ENCODE results near the gene IL16.

The IL16 gene

GRCh38 chr15:81163961-81164800 lies 32.5 kb upstream of the IL16 start:
- CTCF ChIA-PET, result interaction anchor here (1.3 to 2.4 kb wide), 2 partner anchors 99 to 101 kb away, joined by 3 to 14 read pairs; no protein-coding TSS in a partner anchor
- no peak for DNase-seq
- Mint-ChIP-seq H3K9me3 (peaks cover 4% of the 10 kb centered on the region), H3K27me3 (peaks cover 20% of the 10 kb centered on the region), H3K4me3 (no peak overlapping the region), H3K4me1 (peaks cover 74% of the 10 kb centered on the region), H3K36me3 (peaks cover 4% of the 10 kb centered on the region), H3K27ac (peak overlapping the region; percentile 66)

- Mint-ChIP-seq H3K4me1 (peaks cover 71% of the 10 kb centered on the region), H3K27ac (no peak overlapping the region), H3K4me3 (no peak overlapping the region), H3K27me3 (peaks cover 20% of the 10 kb centered on the region), H3K9me3 (peaks cover 4% of the 10 kb centered on the region), H3K36me3 (peaks cover 4% of the 10 kb centered on the region)
- no peak for DNase-seq
- CTCF ChIA-PET, result interaction anchor here (1.0 to 2.4 kb wide), 4 partner anchors 61 to 109 kb away, joined by 3 to 14 read pairs (median 4); no protein-coding TSS in a partner anchor
Measured at GRCh38 chr15:81165535-81165934, 31.1 kb upstream of the IL16 start.

DNA sequence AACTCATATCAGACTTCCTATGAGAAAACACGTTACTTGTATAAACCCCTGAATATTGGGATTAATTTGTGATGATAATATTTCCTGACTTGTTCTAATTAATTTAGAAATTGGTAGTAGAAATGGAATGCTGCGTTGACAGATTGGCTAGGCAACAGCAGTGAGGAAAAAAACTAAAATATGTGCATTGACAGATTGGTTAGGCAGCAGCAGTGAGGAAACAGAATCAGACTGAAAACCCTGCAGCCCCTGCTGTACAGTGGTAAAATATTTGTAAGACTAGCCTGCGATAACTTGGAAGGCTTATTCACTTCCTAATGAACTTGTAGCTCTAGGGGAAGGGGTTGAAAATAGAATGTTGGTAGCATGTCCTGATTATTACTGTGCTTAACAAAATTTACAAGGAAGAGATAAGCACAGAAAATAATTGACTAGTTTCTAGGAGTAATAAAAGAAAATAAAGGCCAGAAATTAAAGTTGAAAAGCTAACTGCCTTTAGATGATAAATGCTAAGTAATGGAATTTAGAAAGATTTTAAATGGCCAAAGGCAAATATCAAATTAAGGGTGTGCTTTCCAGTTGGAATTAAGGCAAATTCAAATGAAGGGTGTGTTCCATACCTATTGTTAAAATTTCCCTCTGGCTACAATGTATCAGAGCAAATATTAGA lies 29.9 kb upstream of the IL16 start:
- peaks cover 4% of the 10 kb centered on the region for H3K9me3 Mint-ChIP-seq
- CTCF ChIA-PET, result interaction anchor here (0.9 to 1.8 kb wide), 3 partner anchors 11 to 108 kb away, joined by 3 to 4 read pairs (median 4); no protein-coding TSS in a partner anchor
- H3K27ac Mint-ChIP-seq, result peak overlapping the region; percentile 97

GRCh38 chr15:81168131-81168526 lies 28.6 kb upstream of the IL16 start:
- Mint-ChIP-seq H3K27ac (peak overlapping the region; percentile 6), H3K4me3 (no peak overlapping the region), H3K9me3 (peaks cover 4% of the 10 kb centered on the region), H3K4me1 (peaks cover 54% of the 10 kb centered on the region), H3K27me3 (peaks cover 5% of the 10 kb centered on the region), H3K36me3 (peaks cover 4% of the 10 kb centered on the region)
- CTCF ChIA-PET, result interaction anchor here (0.7 to 2.1 kb wide), 4 partner anchors 9 to 98 kb away, joined by 3 to 10 read pairs (median 4); no protein-coding TSS in a partner anchor
- no peak for DNase-seq

More for the DNA sequence above, 29.9 kb upstream of the IL16 start:
- H3K36me3 Mint-ChIP-seq, result peaks cover 4% of the 10 kb centered on the region
- peak overlapping the region; percentile 62 for H3K4me3 Mint-ChIP-seq
- H3K27me3 Mint-ChIP-seq, result peaks cover 12% of the 10 kb centered on the region
- DNase-seq, result no peak
- H3K4me1 Mint-ChIP-seq, result peaks cover 60% of the 10 kb centered on the region

GRCh38 chr15:81168644-81169043 lies 28.0 kb upstream of the IL16 start:
- Mint-ChIP-seq H3K4me3 (no peak overlapping the region), H3K9me3 (peaks cover 4% of the 10 kb centered on the region), H3K27me3 (peaks cover 5% of the 10 kb centered on the region), H3K36me3 (peaks cover 4% of the 10 kb centered on the region), H3K4me1 (peaks cover 54% of the 10 kb centered on the region), H3K27ac (peak overlapping the region; percentile 6)
- CTCF ChIA-PET, result interaction anchor here (1.1 to 2.1 kb wide), 2 partner anchors 13 to 92 kb away, joined by 3 to 10 read pairs; no protein-coding TSS in a partner anchor
- DNase-seq, result no peak

- CTCF ChIA-PET, result interaction anchor here (1.5 kb wide), 1 partner anchor 96 kb away, joined by 4 read pairs; no protein-coding TSS in a partner anchor
- H3K9me3 Mint-ChIP-seq, result peaks cover 4% of the 10 kb centered on the region
- peaks cover 38% of the 10 kb centered on the region for H3K4me1 Mint-ChIP-seq
- DNase-seq, result no peak
- H3K27me3 Mint-ChIP-seq, result no peaks in the 10 kb centered on the region
- no peak overlapping the region for H3K4me3 Mint-ChIP-seq
- no peak overlapping the region for H3K27ac Mint-ChIP-seq
- peaks cover 4% of the 10 kb centered on the region for H3K36me3 Mint-ChIP-seq
Measured at GRCh38 chr15:81170511-81170910, 26.2 kb upstream of the IL16 start.

- H3K27ac Mint-ChIP-seq, result no peak overlapping the region
- CTCF ChIA-PET, result interaction anchor here (1.5 kb wide), 1 partner anchor 95 kb away, joined by 4 read pairs; no protein-coding TSS in a partner anchor
- DNase-seq, result no peak
Measured at GRCh38 chr15:81171286-81171685, 25.4 kb upstream of the IL16 start.

GRCh38 chr15:81174125-81174791 lies 22.4 kb upstream of the IL16 start:
- Mint-ChIP-seq H3K27me3 (peaks cover 16% of the 10 kb centered on the region), H3K27ac (no peak overlapping the region), H3K36me3 (no peaks in the 10 kb centered on the region), H3K9me3 (no peaks in the 10 kb centered on the region), H3K4me1 (peaks cover 7% of the 10 kb centered on the region), H3K4me3 (no peak overlapping the region)
- CTCF ChIA-PET, result interaction anchor here (1.8 kb wide), 1 partner anchor 92 kb away, joined by 12 read pairs; no protein-coding TSS in a partner anchor
- DNase-seq, result no peak

More at GRCh38 chr15:81171286-81171685, 25.4 kb upstream of the IL16 start:
- peaks cover 4% of the 10 kb centered on the region for H3K36me3 Mint-ChIP-seq
- H3K27me3 Mint-ChIP-seq, result peaks cover 3% of the 10 kb centered on the region
- peaks cover 4% of the 10 kb centered on the region for H3K9me3 Mint-ChIP-seq
- H3K4me3 Mint-ChIP-seq, result no peak overlapping the region
- peaks cover 30% of the 10 kb centered on the region for H3K4me1 Mint-ChIP-seq

DNA sequence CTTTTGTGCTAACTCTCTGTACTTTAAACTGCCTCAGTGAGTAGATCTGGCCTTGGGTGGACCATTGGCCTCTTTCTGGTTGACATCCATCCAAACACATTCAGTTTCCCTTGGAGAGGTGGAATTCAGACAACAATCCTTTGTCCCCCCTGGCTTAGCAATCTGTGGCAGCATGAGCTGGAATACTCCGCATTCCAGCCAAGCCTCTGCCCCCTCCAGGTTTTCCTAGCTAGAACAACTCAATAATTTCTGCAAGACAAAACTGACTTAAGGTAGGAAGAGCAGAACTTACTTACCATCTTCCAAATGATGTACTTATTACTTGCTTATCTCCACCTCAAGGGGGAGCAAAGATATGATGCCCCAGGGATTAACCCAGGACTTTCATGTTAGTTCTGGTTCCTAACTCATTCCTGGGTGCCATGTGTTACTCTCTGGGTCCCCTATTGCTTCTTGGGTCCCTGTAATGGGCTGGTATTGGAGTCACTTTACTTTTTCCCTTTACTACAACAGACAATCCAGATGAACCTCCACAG lies 21.8 kb upstream of the IL16 start:
- Mint-ChIP-seq H3K36me3 (no peaks in the 10 kb centered on the region), H3K4me3 (no peak overlapping the region), H3K4me1 (peaks cover 7% of the 10 kb centered on the region), H3K27ac (no peak overlapping the region), H3K27me3 (peaks cover 22% of the 10 kb centered on the region), H3K9me3 (no peaks in the 10 kb centered on the region)
- CTCF ChIA-PET, result interaction anchor here (1.8 kb wide), 1 partner anchor 91 kb away, joined by 12 read pairs; no protein-coding TSS in a partner anchor
- DNase-seq, result no peak

DNA sequence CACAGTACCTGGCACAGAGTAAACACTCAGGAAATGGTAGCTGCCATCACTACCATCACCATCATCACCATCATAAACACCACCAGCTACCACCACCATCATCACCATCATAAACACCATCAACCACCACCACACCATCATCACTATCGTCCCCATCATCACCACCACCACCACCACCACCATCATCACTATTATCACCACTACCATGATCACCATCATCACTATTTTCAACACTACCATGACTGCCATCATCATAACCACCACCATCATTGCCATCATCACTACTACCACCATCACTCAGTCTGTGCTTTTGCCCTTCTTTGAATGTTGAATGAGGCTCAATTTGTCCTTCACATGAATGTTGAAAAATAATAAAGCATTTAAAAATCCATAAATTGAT lies 21.2 kb upstream of the IL16 start:
- Mint-ChIP-seq H3K27me3 (peaks cover 28% of the 10 kb centered on the region), H3K4me1 (peaks cover 5% of the 10 kb centered on the region), H3K36me3 (no peaks in the 10 kb centered on the region), H3K9me3 (no peaks in the 10 kb centered on the region), H3K27ac (no peak overlapping the region), H3K4me3 (no peak overlapping the region)
- CTCF ChIA-PET, result interaction anchor here (1.2 kb wide), 1 partner anchor 91 kb away, joined by 3 read pairs; no protein-coding TSS in a partner anchor
- no peak for DNase-seq

DNA sequence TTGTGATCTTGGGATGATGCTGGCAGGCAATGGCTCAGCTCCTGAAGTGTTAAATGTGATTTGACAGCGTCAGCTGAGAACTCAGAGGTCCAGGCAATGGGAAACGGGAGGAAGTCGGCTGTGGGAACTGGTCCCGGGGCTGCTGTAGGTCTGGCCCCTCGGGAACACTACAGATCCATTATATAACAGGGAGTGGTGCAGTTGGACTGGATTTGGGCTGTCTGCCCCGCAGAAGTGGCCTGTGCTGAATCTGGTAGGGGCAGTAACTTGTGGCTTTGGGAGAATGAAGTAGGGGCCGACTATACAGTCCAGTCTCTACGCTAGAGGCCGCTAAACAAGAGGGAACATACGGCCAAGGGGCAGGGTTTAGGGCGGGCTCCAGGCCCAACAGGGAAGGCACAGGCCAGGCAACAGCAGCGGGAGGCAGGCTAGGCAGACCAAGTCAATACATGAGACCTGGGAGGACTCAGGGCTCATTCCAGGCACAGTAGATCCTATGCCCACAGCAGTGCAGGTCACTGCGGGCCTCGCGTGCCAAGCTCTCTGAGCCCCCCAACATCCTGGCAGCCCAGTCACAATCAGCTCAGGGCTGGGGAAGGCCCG lies 20.3 kb upstream of the IL16 start:
- Mint-ChIP-seq H3K36me3 (no peaks in the 10 kb centered on the region), H3K27me3 (peaks cover 37% of the 10 kb centered on the region), H3K4me3 (no peak overlapping the region), H3K9me3 (no peaks in the 10 kb centered on the region), H3K4me1 (peaks cover 5% of the 10 kb centered on the region), H3K27ac (no peak overlapping the region)
- CTCF ChIA-PET, result interaction anchor here (0.5 to 1.2 kb wide), 2 partner anchors 9 to 90 kb away, joined by 3 read pairs; no protein-coding TSS in a partner anchor
- DNase-seq, result no peak

- peaks cover 1% of the 10 kb centered on the region for H3K36me3 Mint-ChIP-seq
- peaks cover 20% of the 10 kb centered on the region for H3K4me1 Mint-ChIP-seq
- H3K27ac Mint-ChIP-seq, result no peak overlapping the region
- no peak for DNase-seq
- no peak overlapping the region for H3K4me3 Mint-ChIP-seq
- CTCF ChIA-PET, result interaction anchor here (1.5 kb wide), 1 partner anchor 88 kb away, joined by 5 read pairs; no protein-coding TSS in a partner anchor
- peaks cover 56% of the 10 kb centered on the region for H3K27me3 Mint-ChIP-seq
- no peaks in the 10 kb centered on the region for H3K9me3 Mint-ChIP-seq
Measured at GRCh38 chr15:81178365-81178764, 18.3 kb upstream of the IL16 start.

- CTCF ChIA-PET, result no interaction called here
- Mint-ChIP-seq H3K27me3 (peaks cover 81% of the 10 kb centered on the region), H3K9me3 (no peaks in the 10 kb centered on the region), H3K4me1 (peaks cover 39% of the 10 kb centered on the region), H3K4me3 (no peak overlapping the region), H3K36me3 (peaks cover 1% of the 10 kb centered on the region), H3K27ac (no peak overlapping the region)
- DNase-seq, result no peak
Measured at GRCh38 chr15:81181220-81181619, 15.5 kb upstream of the IL16 start.
